ENCODE results near the gene CKB. TPM values are rescaled to one million over a fixed set of nuclear protein-coding genes. Genes with fewer than 3 reads are reported as not detected.

CKB gene
- total and polyA plus RNA-seq, 2 donors (not counting 1 experiment from before 2014, with no cell fraction given), result 3.1 to 4.7 TPM

DNA sequence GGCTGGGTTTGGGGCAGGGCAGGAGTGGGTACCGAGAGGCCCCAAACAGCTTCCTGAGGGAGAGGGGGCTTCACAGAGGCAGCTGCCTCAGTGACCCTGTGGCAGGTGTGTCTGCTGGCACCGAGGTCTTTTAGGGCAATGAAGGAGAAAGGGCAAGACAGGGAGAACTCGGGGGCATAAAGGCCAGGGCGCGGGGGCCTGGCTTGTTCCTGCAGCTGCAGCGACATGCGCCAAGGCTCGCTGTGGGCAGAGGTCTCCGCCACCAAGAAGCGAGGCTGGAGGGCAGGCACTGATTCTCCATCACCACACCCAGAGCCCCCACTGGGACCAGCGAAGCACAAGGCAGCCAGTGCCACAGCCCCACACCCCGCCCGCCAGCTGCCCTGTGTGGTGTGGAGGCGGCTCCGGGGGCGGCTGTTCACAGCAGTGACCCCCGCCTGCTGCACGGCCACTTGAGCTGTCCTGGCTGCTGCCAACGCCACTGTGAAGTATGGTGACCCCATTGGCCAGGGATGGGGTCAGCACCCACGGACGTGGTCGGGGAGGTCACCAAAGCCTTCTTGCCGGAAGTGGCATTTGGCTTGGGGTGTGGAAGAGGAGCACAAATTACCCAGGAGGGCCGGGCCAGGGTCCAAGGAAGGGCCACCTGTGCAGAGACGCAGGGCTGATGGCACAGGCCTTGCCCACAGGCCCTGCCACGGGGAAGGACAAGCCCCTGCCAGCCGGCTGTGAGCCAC is 23.5 kb upstream of the CKB start:
- H3K4me2 ChIP-seq (replicated peaks; ENCODE audit: low read depth, low read length, poor library complexity, severe bottlenecking), result no peak overlapping the region
- TF ChIP-seq, protein P1, sequence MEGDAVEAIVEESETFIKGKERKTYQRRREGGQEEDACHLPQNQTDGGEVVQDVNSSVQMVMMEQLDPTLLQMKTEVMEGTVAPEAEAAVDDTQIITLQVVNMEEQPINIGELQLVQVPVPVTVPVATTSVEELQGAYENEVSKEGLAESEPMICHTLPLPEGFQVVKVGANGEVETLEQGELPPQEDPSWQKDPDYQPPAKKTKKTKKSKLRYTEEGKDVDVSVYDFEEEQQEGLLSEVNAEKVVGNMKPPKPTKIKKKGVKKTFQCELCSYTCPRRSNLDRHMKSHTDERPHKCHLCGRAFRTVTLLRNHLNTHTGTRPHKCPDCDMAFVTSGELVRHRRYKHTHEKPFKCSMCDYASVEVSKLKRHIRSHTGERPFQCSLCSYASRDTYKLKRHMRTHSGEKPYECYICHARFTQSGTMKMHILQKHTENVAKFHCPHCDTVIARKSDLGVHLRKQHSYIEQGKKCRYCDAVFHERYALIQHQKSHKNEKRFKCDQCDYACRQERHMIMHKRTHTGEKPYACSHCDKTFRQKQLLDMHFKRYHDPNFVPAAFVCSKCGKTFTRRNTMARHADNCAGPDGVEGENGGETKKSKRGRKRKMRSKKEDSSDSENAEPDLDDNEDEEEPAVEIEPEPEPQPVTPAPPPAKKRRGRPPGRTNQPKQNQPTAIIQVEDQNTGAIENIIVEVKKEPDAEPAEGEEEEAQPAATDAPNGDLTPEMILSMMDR (IDR thresholded peaks at IDR 0.05), result no peak
- no peak for TF ChIP-seq EZH2 (IDR thresholded peaks at IDR 0.05; ENCODE audit: borderline replicate concordance, insufficient read depth, low read depth, low read length, poor library complexity, severe bottlenecking)
- H2AFZ ChIP-seq (ENCODE audit: insufficient read depth, low read depth, low read length, poor library complexity, severe bottlenecking), result no peak overlapping the region
- H3K4me3 ChIP-seq (ENCODE audit: control extremely low read depth in 1 of 5, extremely low read depth in 1 of 5, insufficient read depth in 1 of 5, low read depth in 2 of 5, low read length in 4 of 5), result no peak overlapping the region
- DNase-seq (no peak), ATAC-seq (ENCODE audit: low read depth) (no peak)
- Mint-ChIP-seq H3K4me3 (no peak overlapping the region), H3K9me3 (ENCODE audit: insufficient read depth) (no peaks in the 10 kb centered on the region), H3K27me3 (no peaks in the 10 kb centered on the region), H3K4me1 (peaks cover 4% of the 10 kb centered on the region), H3K27ac (no peak overlapping the region)
- 85% methylated on average over 27 of the region's 27 CpGs for WGBS (ENCODE audit: insufficient coverage)
- ChIA-PET POLR2A (no interaction called here), CTCF (interaction anchor here (0.7 to 9.3 kb wide), 6 partner anchors 9 to 47 kb away, joined by 3 to 128 read pairs (median 18); partner anchors contain the start of gene TRMT61A)
- H3K9me3 ChIP-seq (ENCODE audit: control extremely low read depth in 1 of 3, control insufficient read depth in 2 of 3, insufficient read depth in 1 of 3, low read length in 2 of 3), result no peaks in the 10 kb centered on the region
- intact Hi-C loops (cut with micrococcal nuclease), result loop anchor here (1.0 to 5.0 kb wide), 2 partner anchors 46 to 469 kb away; no protein-coding TSS in a partner anchor
- peaks cover 29% of the 10 kb centered on the region for H4K20me1 ChIP-seq (ENCODE audit: control insufficient read depth, insufficient read depth, low read length, poor library complexity, severe bottlenecking)
- H3K9ac ChIP-seq (ENCODE audit: low read length), result no peak overlapping the region
- peaks cover 0 to 22% (median 2%) of the 10 kb centered on the region in 4 experiments for H3K27me3 ChIP-seq (replicated peaks in 1 of 4; ENCODE audit: control extremely low read depth in 1 of 4, control insufficient read depth in 3 of 4, insufficient read depth in 4 of 4, low read length in 3 of 4)
- peaks cover 0 to 6% of the 10 kb centered on the region in 2 donors for H3K4me1 ChIP-seq (ENCODE audit: control insufficient read depth in 2 of 2, insufficient read depth in 2 of 2, low read length in 2 of 2)
- no peak overlapping the region for H3K27ac ChIP-seq (ENCODE audit: low read length in 2 of 2)
- H3K36me3 ChIP-seq (replicated peaks in 1 of 2; ENCODE audit: control extremely low read depth in 1 of 2, control insufficient read depth in 1 of 2, extremely low read depth in 1 of 2, insufficient read depth in 2 of 2, low read length in 1 of 2), result no peaks in the 10 kb centered on the region
- H3K79me2 ChIP-seq (ENCODE audit: control insufficient read depth, insufficient read depth, low read length), result peaks cover 22% of the 10 kb centered on the region
